Measurements from ENCODE around the gene ALCAM.

ALCAM gene

DNA sequence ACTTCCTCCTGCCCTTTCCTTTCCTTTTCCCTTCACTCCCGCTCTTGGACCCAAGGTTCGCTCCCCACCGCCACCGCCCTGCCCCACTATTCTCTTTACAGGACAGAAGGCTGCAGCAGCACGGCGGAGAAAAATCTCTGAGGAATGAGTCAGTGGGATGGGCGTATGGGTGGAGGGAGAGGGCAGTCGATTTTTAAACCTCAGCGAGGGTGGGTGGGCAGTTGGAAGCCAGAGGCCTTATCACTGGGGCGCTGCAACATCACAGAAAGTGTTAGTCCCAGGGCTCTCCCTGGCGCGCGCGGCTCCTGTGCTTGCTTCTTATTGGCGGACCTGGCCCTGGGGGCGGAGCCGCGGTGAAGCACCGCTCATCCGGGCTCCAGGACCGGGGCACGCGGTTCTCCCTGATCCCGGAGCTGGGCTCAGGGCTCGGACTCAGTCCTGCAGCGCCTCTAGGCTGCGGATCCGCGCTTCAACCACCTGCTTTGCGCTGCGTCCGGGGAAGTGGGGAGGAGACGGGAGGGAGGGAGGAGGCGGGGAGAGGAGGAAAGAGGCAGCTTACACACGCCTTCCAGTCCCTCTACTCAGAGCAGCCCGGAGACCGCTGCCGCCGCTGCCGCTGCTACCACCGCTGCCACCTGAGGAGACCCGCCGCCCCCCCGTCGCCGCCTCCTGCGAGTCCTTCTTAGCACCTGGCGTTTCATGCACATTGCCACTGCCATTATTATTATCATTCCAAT lies at the start of gene ALCAM:
TSS of gene ALCAM (plus strand) at position 584 of the 737 bp plus-strand sequence.
- peak; percentile 89 for DNase-seq

DNA sequence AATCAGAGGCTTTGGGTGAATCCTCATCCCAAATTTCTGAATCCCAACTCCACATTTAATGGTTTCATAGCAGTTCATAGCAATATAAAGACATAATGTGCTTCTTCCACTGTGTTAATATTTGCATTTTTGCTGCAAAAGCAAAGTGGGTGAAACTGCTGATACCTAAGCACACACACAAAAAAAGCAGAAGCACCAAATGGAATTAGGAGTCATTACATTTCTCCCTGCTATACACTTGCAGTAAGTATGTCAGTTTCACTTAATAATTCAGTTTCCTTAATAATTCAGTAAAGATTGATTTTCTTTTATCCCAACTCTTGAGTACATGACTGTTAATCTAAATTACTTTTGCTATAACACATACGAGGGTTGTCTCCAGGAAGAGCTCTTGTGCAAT lies 48.9 kb upstream of the ALCAM start:
- no peak for DNase-seq

DNA sequence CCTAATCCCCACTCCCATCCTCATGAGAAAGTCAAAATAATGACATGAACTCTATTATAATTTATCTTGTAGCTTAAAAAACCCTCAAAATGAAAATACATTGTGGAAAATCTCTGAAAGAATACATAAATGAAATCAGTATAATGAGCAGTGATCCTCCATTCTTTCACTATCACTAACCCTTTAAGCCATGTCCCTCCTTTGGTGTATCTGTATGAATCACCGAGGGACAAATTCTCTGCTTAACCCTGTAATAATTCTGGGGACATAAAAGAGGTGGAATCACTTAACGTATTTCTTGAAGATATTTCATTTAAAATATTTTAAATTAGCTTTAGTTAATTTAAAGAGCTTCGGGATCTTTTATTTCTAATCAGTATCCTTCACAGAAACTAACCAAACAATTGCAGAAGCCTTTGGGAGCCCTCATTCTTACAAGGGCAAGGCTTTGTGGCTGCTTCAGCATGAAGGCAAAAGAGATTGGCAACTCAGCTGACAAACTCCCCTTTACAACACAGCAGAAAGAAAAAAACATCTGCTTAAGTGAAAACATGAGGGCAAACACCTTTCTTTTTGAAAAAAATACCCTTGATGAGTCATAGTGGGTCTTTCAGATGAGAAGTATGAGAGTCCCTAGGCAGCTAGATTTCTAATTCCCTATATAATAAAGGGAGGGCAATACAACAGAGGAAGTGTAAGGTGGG lies 44.0 kb upstream of the ALCAM start:
- no peak for DNase-seq

GRCh38 chr3:105323274-105323599 lies 43.5 kb upstream of the ALCAM start:
- DNase-seq, result no peak

GRCh38 chr3:105324951-105325350 lies 41.8 kb upstream of the ALCAM start:
- DNase-seq, result no peak

- no peak for DNase-seq
Measured at GRCh38 chr3:105327662-105328337, 38.9 kb upstream of the ALCAM start.

GRCh38 chr3:105328338-105328730 lies 38.4 kb upstream of the ALCAM start:
- no peak for DNase-seq

DNA sequence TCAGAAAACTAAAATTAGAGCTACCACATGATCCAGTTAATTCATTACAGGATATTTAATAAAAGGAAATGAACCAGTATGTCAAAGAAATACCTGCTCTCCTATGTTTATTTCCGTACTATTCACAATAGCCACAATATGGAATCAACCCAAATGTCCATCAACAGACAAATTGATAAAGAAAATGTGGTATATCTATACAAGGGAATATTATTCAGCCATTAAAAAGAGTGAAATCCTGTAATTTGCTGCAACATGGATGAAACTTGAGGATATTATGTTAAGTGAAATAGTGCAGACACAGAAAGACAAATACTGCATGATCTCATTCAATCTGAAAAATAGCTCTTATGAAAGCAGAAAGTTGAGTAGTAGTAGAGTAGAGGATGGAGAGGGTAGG lies 33.7 kb upstream of the ALCAM start:
- DNase-seq, result no peak

GRCh38 chr3:105334138-105334882 lies 32.4 kb upstream of the ALCAM start:
- no peak for DNase-seq

- no peak for DNase-seq
Measured at GRCh38 chr3:105339946-105340345, 26.8 kb upstream of the ALCAM start.

DNA sequence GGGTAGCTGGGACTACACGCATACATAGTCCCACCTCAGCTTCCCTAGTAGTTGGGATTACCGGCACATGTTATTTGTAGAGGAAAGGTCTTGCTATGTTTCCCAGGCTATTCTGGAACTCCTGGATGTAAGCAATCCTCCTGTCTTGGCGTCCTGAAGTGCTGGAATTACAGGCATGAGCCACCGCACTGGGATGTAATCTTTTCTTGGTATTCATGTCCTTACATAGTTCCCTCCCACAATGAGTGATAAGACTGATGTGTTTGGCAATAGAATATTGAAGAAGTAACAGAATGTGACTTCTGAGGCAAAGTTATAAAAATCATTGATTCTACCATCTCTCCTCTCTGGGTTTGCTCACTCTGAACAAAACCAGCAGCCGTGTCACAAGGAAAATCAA lies 22.7 kb upstream of the ALCAM start:
- no peak for DNase-seq

DNA sequence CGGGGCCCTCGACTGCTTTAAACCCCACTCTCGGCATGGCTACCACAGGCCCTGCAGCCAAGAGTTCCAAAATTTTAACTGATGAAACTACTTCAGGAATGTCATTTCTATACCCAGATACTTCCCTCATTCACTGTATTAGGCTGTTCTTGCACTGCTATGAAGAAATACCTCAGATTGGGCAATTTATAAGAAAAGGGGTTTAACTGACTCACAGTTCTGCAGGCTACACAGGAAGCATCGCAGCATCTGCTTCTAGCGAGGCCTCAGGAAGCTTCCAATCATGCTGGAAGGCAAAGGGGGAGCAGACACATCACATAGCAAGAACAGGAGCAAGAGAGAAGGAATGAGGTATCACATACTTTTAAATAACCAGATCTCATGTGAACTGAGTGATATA lies 21.6 kb upstream of the ALCAM start:
- no peak for DNase-seq

- no peak for DNase-seq
Measured at GRCh38 chr3:105347625-105348302, 18.9 kb upstream of the ALCAM start.

GRCh38 chr3:105348307-105348706 lies 18.4 kb upstream of the ALCAM start:
- no peak for DNase-seq

- DNase-seq, result no peak
Measured at GRCh38 chr3:105349684-105350387, 16.9 kb upstream of the ALCAM start.

DNA sequence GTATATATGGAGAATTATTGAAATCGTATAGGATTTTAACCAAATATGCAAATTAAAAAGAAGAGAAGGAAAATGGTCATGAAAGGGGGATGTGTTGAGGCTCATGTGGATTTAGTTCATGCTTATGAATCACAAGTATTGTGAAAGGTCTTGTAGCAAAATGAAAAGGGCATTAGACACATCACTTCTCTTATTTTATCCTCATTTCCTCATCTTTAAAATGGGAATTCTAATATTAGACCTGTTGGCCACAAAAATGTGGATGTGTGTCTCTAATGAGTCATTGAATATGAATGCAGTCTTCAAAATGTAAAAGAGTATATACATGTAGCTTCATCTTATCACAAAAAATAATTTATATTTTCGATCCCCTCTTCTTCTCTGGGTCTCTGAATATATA lies 14.9 kb upstream of the ALCAM start:
- DNase-seq, result no peak

- DNase-seq, result no peak
Measured at GRCh38 chr3:105352976-105353375, 13.7 kb upstream of the ALCAM start.

- DNase-seq, result no peak
Measured at GRCh38 chr3:105353485-105354161, 13.1 kb upstream of the ALCAM start.

DNA sequence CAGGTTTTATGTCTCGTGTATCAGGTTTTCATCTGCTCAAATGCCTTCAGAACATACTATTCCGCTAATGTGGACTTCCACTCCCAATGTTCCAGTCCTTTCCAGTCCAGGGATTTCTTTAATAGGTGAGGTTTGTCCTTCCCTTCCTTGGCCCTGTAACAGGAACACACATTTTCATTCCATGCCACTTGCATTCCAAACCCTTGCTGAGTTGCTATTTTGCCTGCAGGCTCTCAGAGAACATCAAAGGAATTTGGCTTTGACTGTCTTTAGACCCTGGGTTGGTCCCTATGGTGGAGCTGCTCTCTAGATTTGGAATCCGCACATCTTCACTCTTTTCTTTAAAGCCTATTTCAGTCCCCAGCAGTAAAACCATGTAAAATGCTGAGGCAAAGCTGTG lies 12.3 kb upstream of the ALCAM start:
- no peak for DNase-seq

- DNase-seq, result no peak
Measured at GRCh38 chr3:105355408-105356061, 11.2 kb upstream of the ALCAM start.

- no peak for DNase-seq
Measured at GRCh38 chr3:105356396-105356795, 10.3 kb upstream of the ALCAM start.
